HFFc6 (cell line): Measurements from ENCODE around the gene AKAP1. TPM values are rescaled to one million over a fixed set of nuclear protein-coding genes. Genes with fewer than 3 reads are reported as not detected.

Experiments
- DNase-seq: peaks from one replicate; pipeline ENCODE4 v3.0.0-alpha.2; 2018
- H3K27ac Mint-ChIP-seq: 2 replicates; pipeline ENCODE4 v1.8.0; 2020; ENCODE audit warnings: mild to moderate bottlenecking, mixed read lengths
- H3K27me3 Mint-ChIP-seq: 2 replicates; pipeline ENCODE4 v1.8.0; 2021; ENCODE audit warnings: mild to moderate bottlenecking, moderate library complexity, mixed read lengths; ENCODE audit not compliant: insufficient read depth
- H3K36me3 Mint-ChIP-seq: 2 replicates; pipeline ENCODE4 v1.8.0; 2021; ENCODE audit warnings: low read depth, mixed read lengths
- H3K4me1 Mint-ChIP-seq: 2 replicates; pipeline ENCODE4 v1.8.0; 2020; ENCODE audit warnings: low read depth, mixed read lengths
- H3K4me3 Mint-ChIP-seq: 2 replicates; pipeline ENCODE4 v1.8.0; 2020; ENCODE audit warnings: mild to moderate bottlenecking, moderate library complexity, mixed read lengths
- H3K9me3 Mint-ChIP-seq: 2 replicates; pipeline ENCODE4 v1.8.0; 2020; ENCODE audit warnings: mild to moderate bottlenecking, mixed read lengths
- CTCF ChIP-seq: fragments of 200-600 bp; sonication (generic); IDR thresholded peaks from 2 replicates; pipeline ENCODE4 v1.5.0; 2021; ENCODE audit warnings: antibody characterized with exemption, mild to moderate bottlenecking
- total RNA-seq, 6 experiments: library from RNA; stranded (reverse); fragmentation: NEBNext Ultra II Directional; extraction: Animal tissue kit (Norgen Biotek cat#: 25700); gene quantifications; 2 replicates in 1 of 6; 3 replicates in 5 of 6; pipeline ENCODE4 v1.2.3, GENCODE V29; 2021

The AKAP1 gene
- total RNA-seq, 6 experiments from 2014 or later = 9.7 to 12.6 (median 10.7) TPM

DNA sequence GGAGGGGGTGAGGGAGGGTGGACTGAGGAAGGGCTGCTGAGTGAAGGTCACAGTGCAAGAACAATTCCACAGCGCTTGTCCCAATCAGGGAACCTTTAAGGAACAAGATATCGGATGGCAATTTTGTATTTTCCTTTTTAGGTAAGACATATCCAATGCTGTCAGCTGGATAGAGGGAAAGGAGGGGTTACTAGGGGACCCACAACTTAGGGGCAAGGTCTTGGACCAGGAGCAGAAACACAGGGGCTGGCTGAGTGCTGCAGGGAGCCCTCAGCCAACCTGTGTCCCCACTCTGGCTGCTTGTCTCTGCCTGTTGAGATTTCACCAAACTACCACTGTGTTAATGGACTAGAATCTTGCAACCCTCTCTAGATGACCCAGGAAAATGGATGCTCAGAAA, 47.6 kb downstream of the AKAP1 start:
- no peaks in the 10 kb centered on the region for H3K9me3 Mint-ChIP-seq

DNA sequence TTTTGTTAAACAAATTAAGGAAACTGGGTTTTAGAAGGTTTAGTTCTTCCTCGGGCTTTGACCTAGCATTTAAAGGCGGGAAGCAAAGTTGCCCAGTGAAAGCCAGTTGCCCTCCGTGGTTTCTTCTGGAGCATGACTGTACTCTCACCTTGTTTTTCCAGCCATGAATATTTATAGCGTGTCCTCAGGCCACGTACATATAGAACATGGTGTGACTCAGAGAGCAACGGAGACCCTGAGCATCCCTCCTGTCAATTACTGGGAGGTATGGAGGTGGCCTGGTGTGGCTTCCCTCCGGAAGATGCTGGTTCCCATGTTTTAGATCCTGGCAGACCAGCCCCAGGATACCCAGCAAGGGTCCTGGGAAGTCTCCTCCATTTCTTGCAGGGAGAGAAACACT, 48.4 kb downstream of the AKAP1 start:
- no peak for DNase-seq
- no peak overlapping the region for H3K4me3 Mint-ChIP-seq
- no peaks in the 10 kb centered on the region for H3K36me3 Mint-ChIP-seq
- no peaks in the 10 kb centered on the region for H3K9me3 Mint-ChIP-seq
- TF ChIP-seq CTCF = no peak
- H3K27me3 Mint-ChIP-seq = peaks cover 21% of the 10 kb centered on the region
- H3K4me1 Mint-ChIP-seq = peaks cover 10% of the 10 kb centered on the region; the same call in 1 of the 2 replicates
- H3K27ac Mint-ChIP-seq = no peak overlapping the region

More for the DNA sequence above, 47.6 kb downstream of the AKAP1 start:
- no peak overlapping the region for H3K27ac Mint-ChIP-seq
- H3K36me3 Mint-ChIP-seq = no peaks in the 10 kb centered on the region
- peaks cover 16% of the 10 kb centered on the region for H3K27me3 Mint-ChIP-seq
- H3K4me3 Mint-ChIP-seq = no peak overlapping the region
- TF ChIP-seq CTCF = no peak
- peaks cover 10% of the 10 kb centered on the region; the same call in 1 of the 2 replicates for H3K4me1 Mint-ChIP-seq
- DNase-seq = no peak

GRCh38 chr17:57135026-57135788, 50.2 kb downstream of the AKAP1 start:
- no peak for DNase-seq
- peaks cover 31% of the 10 kb centered on the region for H3K27me3 Mint-ChIP-seq
- no peaks in the 10 kb centered on the region for H3K9me3 Mint-ChIP-seq
- no peak for TF ChIP-seq CTCF
- H3K36me3 Mint-ChIP-seq = no peaks in the 10 kb centered on the region
- H3K4me3 Mint-ChIP-seq = no peak overlapping the region
- H3K4me1 Mint-ChIP-seq = peaks cover 10% of the 10 kb centered on the region; the same call in 1 of the 2 replicates
- H3K27ac Mint-ChIP-seq = no peak overlapping the region

- no peaks in the 10 kb centered on the region for H3K9me3 Mint-ChIP-seq
- H3K27me3 Mint-ChIP-seq = peaks cover 31% of the 10 kb centered on the region
- no peak overlapping the region for H3K4me3 Mint-ChIP-seq
- no peak for DNase-seq
- TF ChIP-seq CTCF = no peak
- peaks cover 10% of the 10 kb centered on the region; the same call in 1 of the 2 replicates for H3K4me1 Mint-ChIP-seq
- H3K36me3 Mint-ChIP-seq = no peaks in the 10 kb centered on the region
- no peak overlapping the region for H3K27ac Mint-ChIP-seq
Measured at GRCh38 chr17:57135789-57136291, 50.8 kb downstream of the AKAP1 start.

DNA sequence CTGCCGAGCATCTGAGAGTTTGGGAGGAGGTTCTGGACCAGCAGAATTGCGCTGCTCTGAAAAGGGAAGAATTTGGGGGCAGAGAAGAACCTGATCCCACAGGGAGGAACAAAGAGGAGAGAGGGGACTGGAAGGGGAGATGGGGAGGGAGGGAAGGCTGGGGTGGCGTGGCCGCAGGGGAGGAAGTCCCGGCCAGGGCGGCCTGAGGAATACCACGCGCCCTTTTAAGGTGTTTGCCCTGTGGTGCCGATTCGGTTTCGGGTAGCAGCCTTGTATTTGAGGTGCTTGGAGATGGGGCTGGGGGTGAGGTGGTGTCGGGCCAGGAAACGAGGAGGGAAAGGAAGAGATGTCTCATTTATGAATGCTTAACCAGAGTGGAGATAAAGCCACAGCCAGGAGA, 51.3 kb downstream of the AKAP1 start:
- no peaks in the 10 kb centered on the region for H3K36me3 Mint-ChIP-seq
- no peak for DNase-seq
- peaks cover 10% of the 10 kb centered on the region; the same call in 1 of the 2 replicates for H3K4me1 Mint-ChIP-seq
- no peak overlapping the region for H3K4me3 Mint-ChIP-seq
- no peak for TF ChIP-seq CTCF
- no peaks in the 10 kb centered on the region for H3K9me3 Mint-ChIP-seq
- peaks cover 31% of the 10 kb centered on the region for H3K27me3 Mint-ChIP-seq
- no peak overlapping the region for H3K27ac Mint-ChIP-seq
